ENCODE data around the gene GSTA3. TPM values are rescaled to one million over a fixed set of nuclear protein-coding genes. Genes with fewer than 3 reads are reported as not detected.

The GSTA3 gene
- total and polyA plus RNA-seq, 2 of the 13 experiments (the other 11 are each of a cell fraction or from before 2014, with no cell fraction given) = not detected

DNA sequence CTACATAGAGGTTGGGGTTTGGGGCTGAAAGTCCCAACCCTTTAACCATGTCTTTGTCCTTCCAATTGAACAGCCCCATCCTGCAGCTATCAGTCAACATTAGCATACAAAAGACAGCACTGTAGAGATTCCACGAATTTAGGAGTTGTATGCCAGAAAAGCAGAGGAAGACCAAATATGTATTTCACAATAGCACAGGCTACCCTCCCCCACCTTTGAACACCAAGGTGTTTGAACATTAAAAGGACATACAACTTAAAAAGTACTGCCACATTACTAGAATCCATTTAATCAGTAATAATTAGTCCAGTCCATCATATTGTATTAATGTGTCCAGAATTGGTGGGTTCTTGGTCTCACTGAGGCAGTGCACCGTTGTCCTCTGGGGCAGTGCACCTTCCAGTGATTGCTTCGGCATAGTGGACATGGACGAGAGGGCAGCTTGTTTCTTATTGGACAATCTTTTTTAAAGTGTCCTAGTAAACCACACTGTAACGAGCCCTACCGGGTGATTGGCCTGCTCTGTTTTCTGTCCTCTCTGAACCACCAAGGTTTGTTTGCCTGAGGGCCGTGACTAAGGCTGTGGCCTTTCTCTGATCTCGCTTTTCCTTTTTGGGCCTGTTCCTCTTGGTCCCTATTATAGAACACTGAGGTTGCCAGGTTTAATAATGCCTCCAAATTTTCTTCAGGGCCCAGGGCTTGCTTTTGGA lies 49.2 kb upstream of the GSTA3 start:
- WGBS (ENCODE audit: low lambda C conversion rate) = 8% methylated on average over 8 of the region's 8 CpGs
- in situ Hi-C loops (cut with HindIII; ENCODE audit: extremely low pct_ligation_motif_present, low pct_unique_long_range_greater_than_20kb) (no loop called here), intact Hi-C loops (cut with micrococcal nuclease; ENCODE audit: unreplicated experiment) (no loop called here)
- Histone ChIP-seq H3K79me2 (ENCODE audit: insufficient read depth, low read length) (no peaks in the 10 kb centered on the region), H3K4me1 (ENCODE audit: insufficient read depth, low read length) (peaks cover 24% of the 10 kb centered on the region), H3K4me3 (replicated peaks in 1 of 3; ENCODE audit: insufficient read depth in 1 of 3, low read depth in 2 of 3, low read length in 3 of 3) (no peak overlapping the region), H3K4me2 (ENCODE audit: low read depth, low read length) (peak overlapping the region; percentile 33), H3K36me3 (replicated peaks in 1 of 2; ENCODE audit: control insufficient read depth in 1 of 2, insufficient read depth in 2 of 2, low read length in 2 of 2) (no peaks in the 10 kb centered on the region), H3K27ac (ENCODE audit: extremely low read length, insufficient read depth, low read length) (no peak overlapping the region), H3K9ac (ENCODE audit: insufficient read depth, low read depth, low read length) (no peak overlapping the region), H3K9me3 (ENCODE audit: low read length) (no peaks in the 10 kb centered on the region), H2AFZ (ENCODE audit: low read length) (no peak overlapping the region), H4K20me1 (ENCODE audit: insufficient read depth, low read length) (no peaks in the 10 kb centered on the region), H3K27me3 (ENCODE audit: control insufficient read depth in 1 of 2, insufficient read depth in 2 of 2, low read length in 2 of 2) (peaks cover 0 to 6% of the 10 kb centered on the region in 2 experiments; a peak in 1 of 5 replicates)
- no peak for TF ChIP-seq HES4 (CRISPR knock-in tag; IDR thresholded peaks at IDR 0.05; ENCODE audit: borderline replicate concordance)
- peak; percentile 60; the same call in 1 of the 2 replicates for TF ChIP-seq CEBPB (IDR thresholded peaks at IDR 0.05; ENCODE audit: borderline replicate concordance, low read depth, low read length)
- TF ChIP-seq HNRNPH1 (optimal IDR thresholded peaks at IDR 0.05; ENCODE audit: low read depth, low read length) = no peak
- TF ChIP-seq ZNF292 (CRISPR knock-in tag; IDR thresholded peaks at IDR 0.05; ENCODE audit: borderline replicate concordance, low read depth) = no peak
- TF ChIP-seq, protein P1, sequence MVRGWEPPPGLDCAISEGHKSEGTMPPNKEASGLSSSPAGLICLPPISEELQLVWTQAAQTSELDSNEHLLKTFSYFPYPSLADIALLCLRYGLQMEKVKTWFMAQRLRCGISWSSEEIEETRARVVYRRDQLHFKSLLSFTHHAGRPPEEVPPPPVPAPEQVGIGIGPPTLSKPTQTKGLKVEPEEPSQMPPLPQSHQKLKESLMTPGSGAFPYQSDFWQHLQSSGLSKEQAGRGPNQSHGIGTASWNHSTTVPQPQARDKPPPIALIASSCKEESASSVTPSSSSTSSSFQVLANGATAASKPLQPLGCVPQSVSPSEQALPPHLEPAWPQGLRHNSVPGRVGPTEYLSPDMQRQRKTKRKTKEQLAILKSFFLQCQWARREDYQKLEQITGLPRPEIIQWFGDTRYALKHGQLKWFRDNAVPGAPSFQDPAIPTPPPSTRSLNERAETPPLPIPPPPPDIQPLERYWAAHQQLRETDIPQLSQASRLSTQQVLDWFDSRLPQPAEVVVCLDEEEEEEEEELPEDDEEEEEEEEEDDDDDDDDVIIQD (CRISPR knock-in tag; IDR thresholded peaks at IDR 0.05; ENCODE audit: low read depth) = 0 out of 2 replicates have a peak, but pooled peaks have one; percentile 15
- ChIA-PET POLR2A (no interaction called here), CTCF (ENCODE audit: low intra/inter-chr PET ratio, low total read pairs) (no interaction called here)
- no TSS peak for BruUV-seq (replicated peaks)
- ATAC-seq = no peak
- DNase-seq (ENCODE audit: low spot score) = no peak
- FAIRE-seq = peak; percentile 37

DNA sequence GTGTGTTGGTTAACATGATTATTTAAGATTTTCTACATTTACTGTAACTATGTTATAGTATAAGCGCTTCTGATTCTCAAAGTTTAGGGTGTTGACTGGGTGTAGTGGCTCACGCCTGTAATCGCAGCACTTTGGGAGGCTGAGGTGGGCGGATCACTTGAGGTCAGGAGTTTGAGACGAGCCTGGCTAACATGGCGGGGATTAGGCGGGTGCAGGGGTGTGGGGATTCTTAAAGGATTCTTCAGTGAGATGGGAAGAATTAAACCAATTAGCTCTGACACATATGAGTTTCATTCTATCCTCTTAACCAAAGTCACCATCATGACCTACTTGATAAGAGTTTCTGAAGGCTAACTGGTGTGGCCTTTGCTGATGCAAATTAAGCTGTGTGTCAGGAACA lies 46.4 kb upstream of the GSTA3 start:
- CTCF ChIA-PET (ENCODE audit: low intra/inter-chr PET ratio, low total read pairs) = no interaction called here
- no peak for FAIRE-seq
- 74% methylated on average over 7 of the region's 7 CpGs for WGBS (ENCODE audit: low lambda C conversion rate)
- TF ChIP-seq CEBPG (CRISPR knock-in tag; IDR thresholded peaks at IDR 0.05) = no peak
- TF ChIP-seq PHF8 (CRISPR knock-in tag; IDR thresholded peaks at IDR 0.05) = no peak
- TF ChIP-seq TOE1 (CRISPR knock-in tag; IDR thresholded peaks at IDR 0.05) = no peak
- TF ChIP-seq, protein P2, sequence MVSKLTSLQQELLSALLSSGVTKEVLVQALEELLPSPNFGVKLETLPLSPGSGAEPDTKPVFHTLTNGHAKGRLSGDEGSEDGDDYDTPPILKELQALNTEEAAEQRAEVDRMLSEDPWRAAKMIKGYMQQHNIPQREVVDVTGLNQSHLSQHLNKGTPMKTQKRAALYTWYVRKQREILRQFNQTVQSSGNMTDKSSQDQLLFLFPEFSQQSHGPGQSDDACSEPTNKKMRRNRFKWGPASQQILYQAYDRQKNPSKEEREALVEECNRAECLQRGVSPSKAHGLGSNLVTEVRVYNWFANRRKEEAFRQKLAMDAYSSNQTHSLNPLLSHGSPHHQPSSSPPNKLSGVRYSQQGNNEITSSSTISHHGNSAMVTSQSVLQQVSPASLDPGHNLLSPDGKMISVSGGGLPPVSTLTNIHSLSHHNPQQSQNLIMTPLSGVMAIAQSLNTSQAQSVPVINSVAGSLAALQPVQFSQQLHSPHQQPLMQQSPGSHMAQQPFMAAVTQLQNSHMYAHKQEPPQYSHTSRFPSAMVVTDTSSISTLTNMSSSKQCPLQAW (CRISPR knock-in tag; IDR thresholded peaks at IDR 0.05) = no peak
- no peak for TF ChIP-seq ZSCAN22 (CRISPR knock-in tag; IDR thresholded peaks at IDR 0.05)
- TF ChIP-seq, protein P1 (CRISPR knock-in tag; IDR thresholded peaks at IDR 0.05; ENCODE audit: low read depth) = no peak
- TF ChIP-seq ZNF12 (CRISPR knock-in tag; IDR thresholded peaks at IDR 0.05) = no peak
- no peak for TF ChIP-seq RFX3 (CRISPR knock-in tag; IDR thresholded peaks at IDR 0.05)
- TF ChIP-seq ATM (IDR thresholded peaks at IDR 0.05; ENCODE audit: borderline replicate concordance) = no peak
- no peak for TF ChIP-seq ZNF264 (CRISPR knock-in tag; IDR thresholded peaks at IDR 0.05)

More for the DNA sequence above, 46.4 kb upstream of the GSTA3 start:
- no peak for ATAC-seq
- no TSS peak for BruUV-seq (replicated peaks)
- H2AFZ ChIP-seq (ENCODE audit: low read length) = no peak overlapping the region
- peaks cover 0 to 6% of the 10 kb centered on the region in 2 experiments; a peak in 1 of 5 replicates for H3K27me3 ChIP-seq (ENCODE audit: control insufficient read depth in 1 of 2, insufficient read depth in 2 of 2, low read length in 2 of 2)
- POLR2A ChIA-PET = no interaction called here
- H3K27ac ChIP-seq (ENCODE audit: extremely low read length, insufficient read depth, low read length) = no peak overlapping the region
- intact Hi-C loops (cut with micrococcal nuclease; ENCODE audit: unreplicated experiment) (no loop called here), in situ Hi-C loops (cut with HindIII; ENCODE audit: extremely low pct_ligation_motif_present, low pct_unique_long_range_greater_than_20kb) (no loop called here)
- H3K4me1 ChIP-seq (ENCODE audit: insufficient read depth, low read length) = peaks cover 13% of the 10 kb centered on the region
- DNase-seq (ENCODE audit: low spot score) = no peak
- H3K4me2 ChIP-seq (ENCODE audit: low read depth, low read length) = no peak overlapping the region
- H3K9ac ChIP-seq (ENCODE audit: insufficient read depth, low read depth, low read length) = no peak overlapping the region
- no peaks in the 10 kb centered on the region for H3K79me2 ChIP-seq (ENCODE audit: insufficient read depth, low read length)
- H3K4me3 ChIP-seq (replicated peaks in 1 of 3; ENCODE audit: insufficient read depth in 1 of 3, low read depth in 2 of 3, low read length in 3 of 3) = no peak overlapping the region
- no peaks in the 10 kb centered on the region for H3K36me3 ChIP-seq (replicated peaks in 1 of 2; ENCODE audit: control insufficient read depth in 1 of 2, insufficient read depth in 2 of 2, low read length in 2 of 2)
- H3K9me3 ChIP-seq (ENCODE audit: low read length) = no peaks in the 10 kb centered on the region
- no peaks in the 10 kb centered on the region for H4K20me1 ChIP-seq (ENCODE audit: insufficient read depth, low read length)

Data from HepG2 (cell line).